Stimulated activated effector memory CD8-positive, alpha-beta T cell treated with anti-CD3 and anti-CD28 coated beads, Interleukin-12 subunit alpha, Interleukin-12 subunit beta, amount 100 ng/mL, for 72 hours (primary cell): ENCODE measurements around the gene GRIN2A.

ENCODE experiments used
- ATAC-seq: fragments of 150-1000 bp; cut with Tn5 transposase; 2 replicates; pipeline ENCODE4 v1.10.0; 2021
- DNase-seq, 2 donors: peaks; one replicate each; pipeline ENCODE4 v3.0.0; 2021 to 2022; ENCODE audit warnings: low spot score in 2 of 2
- H3K27ac Mint-ChIP-seq: one replicate; pipeline ENCODE4 v1.8.0; 2022; ENCODE audit warnings: mild to moderate bottlenecking, mixed read lengths
- H3K36me3 Mint-ChIP-seq: one replicate; pipeline ENCODE4 v1.8.0; 2022; ENCODE audit warnings: mild to moderate bottlenecking, mixed read lengths
- H3K4me1 Mint-ChIP-seq: one replicate; pipeline ENCODE4 v1.8.0; 2022; ENCODE audit warnings: mixed read lengths
- H3K4me3 Mint-ChIP-seq: one replicate; pipeline ENCODE4 v1.8.0; 2022; ENCODE audit warnings: mild to moderate bottlenecking, mixed read lengths
- H3K9me3 Mint-ChIP-seq: one replicate; pipeline ENCODE4 v1.8.0; 2022; ENCODE audit warnings: mixed read lengths

Gene GRIN2A

GRCh38 chr16:9859701-9860327, 322.4 kb downstream of the GRIN2A start:
- Mint-ChIP-seq H3K4me3 (no peak overlapping the region), H3K36me3 (no peaks in the 10 kb centered on the region), H3K9me3 (no peaks in the 10 kb centered on the region), H3K27ac (no peak overlapping the region), H3K4me1 (no peaks in the 10 kb centered on the region)
- ATAC-seq (no peak), DNase-seq (no peak)

- ATAC-seq (no peak), DNase-seq (no peak)
- Mint-ChIP-seq H3K9me3 (peaks cover 3% of the 10 kb centered on the region), H3K36me3 (no peaks in the 10 kb centered on the region), H3K4me3 (no peak overlapping the region), H3K4me1 (no peaks in the 10 kb centered on the region), H3K27ac (no peak overlapping the region)
Observed at GRCh38 chr16:9854675-9855074, 327.6 kb downstream of the GRIN2A start.

- DNase-seq (no peak), ATAC-seq (no peak)
- no peak overlapping the region for H3K27ac Mint-ChIP-seq
- H3K4me1 Mint-ChIP-seq: no peaks in the 10 kb centered on the region
- peaks cover 3% of the 10 kb centered on the region for H3K9me3 Mint-ChIP-seq
- H3K4me3 Mint-ChIP-seq: no peak overlapping the region
- no peaks in the 10 kb centered on the region for H3K36me3 Mint-ChIP-seq
Observed at GRCh38 chr16:9852003-9852402, 330.2 kb downstream of the GRIN2A start.

GRCh38 chr16:9850817-9851216, 331.4 kb downstream of the GRIN2A start:
- Mint-ChIP-seq H3K4me3 (no peak overlapping the region), H3K27ac (no peak overlapping the region), H3K36me3 (no peaks in the 10 kb centered on the region), H3K4me1 (no peaks in the 10 kb centered on the region), H3K9me3 (peaks cover 3% of the 10 kb centered on the region)
- ATAC-seq (no peak), DNase-seq (no peak)

- no peak overlapping the region for H3K27ac Mint-ChIP-seq
- no peak overlapping the region for H3K4me3 Mint-ChIP-seq
- no peaks in the 10 kb centered on the region for H3K36me3 Mint-ChIP-seq
- ATAC-seq: no peak
- no peaks in the 10 kb centered on the region for H3K4me1 Mint-ChIP-seq
- DNase-seq: no peak
- peaks cover 7% of the 10 kb centered on the region for H3K9me3 Mint-ChIP-seq
Observed at GRCh38 chr16:9849697-9850245, 332.5 kb downstream of the GRIN2A start.

- H3K4me3 Mint-ChIP-seq: no peak overlapping the region
- ATAC-seq: no peak
Observed at GRCh38 chr16:9847146-9847545, 335.1 kb downstream of the GRIN2A start.

GRCh38 chr16:9846362-9847099, 335.7 kb downstream of the GRIN2A start:
- Mint-ChIP-seq H3K4me1 (no peaks in the 10 kb centered on the region), H3K4me3 (no peak overlapping the region), H3K27ac (no peak overlapping the region), H3K36me3 (no peaks in the 10 kb centered on the region), H3K9me3 (peaks cover 7% of the 10 kb centered on the region)
- no peak for ATAC-seq
- DNase-seq: no peak

More at GRCh38 chr16:9847146-9847545, 335.1 kb downstream of the GRIN2A start:
- no peaks in the 10 kb centered on the region for H3K36me3 Mint-ChIP-seq
- no peak for DNase-seq
- peaks cover 7% of the 10 kb centered on the region for H3K9me3 Mint-ChIP-seq
- no peak overlapping the region for H3K27ac Mint-ChIP-seq
- no peaks in the 10 kb centered on the region for H3K4me1 Mint-ChIP-seq

GRCh38 chr16:9845661-9846361, 336.4 kb downstream of the GRIN2A start:
- ATAC-seq: no peak
- H3K36me3 Mint-ChIP-seq: no peaks in the 10 kb centered on the region
- no peaks in the 10 kb centered on the region for H3K4me1 Mint-ChIP-seq
- H3K9me3 Mint-ChIP-seq: peaks cover 7% of the 10 kb centered on the region
- H3K4me3 Mint-ChIP-seq: no peak overlapping the region
- DNase-seq: no peak
- no peak overlapping the region for H3K27ac Mint-ChIP-seq

GRCh38 chr16:9844361-9844760, 337.9 kb downstream of the GRIN2A start:
- Mint-ChIP-seq H3K4me3 (no peak overlapping the region), H3K36me3 (no peaks in the 10 kb centered on the region), H3K27ac (no peak overlapping the region), H3K9me3 (peaks cover 4% of the 10 kb centered on the region), H3K4me1 (no peaks in the 10 kb centered on the region)
- ATAC-seq (no peak), DNase-seq (no peak)

- peaks cover 4% of the 10 kb centered on the region for H3K9me3 Mint-ChIP-seq
- ATAC-seq (no peak), DNase-seq (no peak)
- no peak overlapping the region for H3K4me3 Mint-ChIP-seq
- H3K4me1 Mint-ChIP-seq: no peaks in the 10 kb centered on the region
- no peaks in the 10 kb centered on the region for H3K36me3 Mint-ChIP-seq
- no peak overlapping the region for H3K27ac Mint-ChIP-seq
Observed at GRCh38 chr16:9843424-9844018, 338.7 kb downstream of the GRIN2A start.

- no peak for ATAC-seq
- Mint-ChIP-seq H3K36me3 (no peaks in the 10 kb centered on the region), H3K27ac (no peak overlapping the region)
Observed at GRCh38 chr16:9840761-9841665, 341.2 kb downstream of the GRIN2A start.

GRCh38 chr16:9837481-9837880, 344.7 kb downstream of the GRIN2A start:
- no peaks in the 10 kb centered on the region for H3K4me1 Mint-ChIP-seq
- H3K4me3 Mint-ChIP-seq: no peak overlapping the region
- H3K9me3 Mint-ChIP-seq: no peaks in the 10 kb centered on the region
- DNase-seq (no peak), ATAC-seq (no peak)
- no peak overlapping the region for H3K27ac Mint-ChIP-seq
- no peaks in the 10 kb centered on the region for H3K36me3 Mint-ChIP-seq

More at GRCh38 chr16:9840761-9841665, 341.2 kb downstream of the GRIN2A start:
- no peaks in the 10 kb centered on the region for H3K4me1 Mint-ChIP-seq
- no peak overlapping the region for H3K4me3 Mint-ChIP-seq
- no peak for DNase-seq
- H3K9me3 Mint-ChIP-seq: peaks cover 4% of the 10 kb centered on the region

- Mint-ChIP-seq H3K9me3 (no peaks in the 10 kb centered on the region), H3K27ac (no peak overlapping the region), H3K4me3 (no peak overlapping the region), H3K36me3 (no peaks in the 10 kb centered on the region), H3K4me1 (no peaks in the 10 kb centered on the region)
- ATAC-seq (no peak), DNase-seq (no peak)
Observed at GRCh38 chr16:9836118-9836736, 346.0 kb downstream of the GRIN2A start.

- H3K27ac Mint-ChIP-seq: no peak overlapping the region
- no peaks in the 10 kb centered on the region for H3K4me1 Mint-ChIP-seq
- H3K4me3 Mint-ChIP-seq: no peak overlapping the region
- H3K36me3 Mint-ChIP-seq: no peaks in the 10 kb centered on the region
- ATAC-seq: no peak
- no peaks in the 10 kb centered on the region for H3K9me3 Mint-ChIP-seq
- DNase-seq: no peak
Observed at GRCh38 chr16:9827062-9827752, 355.0 kb downstream of the GRIN2A start.
